ENCODE data around the gene DPYD. TPM values are rescaled to one million over a fixed set of nuclear protein-coding genes. Genes with fewer than 3 reads are reported as not detected.

The DPYD gene
- total RNA-seq, 1 experiment from 2014 or later: 12.8 TPM

- Histone ChIP-seq H3K4me3 (ENCODE audit: low read length) (no peak overlapping the region), H3K79me2 (ENCODE audit: low read length) (no peaks in the 10 kb centered on the region), H3K36me3 (ENCODE audit: low read depth, low read length) (peaks cover 3% of the 10 kb centered on the region; the same call in 1 of the 2 replicates), H4K20me1 (ENCODE audit: low read length) (no peaks in the 10 kb centered on the region), H3K27ac (ENCODE audit: low read length) (no peak overlapping the region), H3K27me3 (ENCODE audit: low read length) (no peaks in the 10 kb centered on the region), H3K4me1 (ENCODE audit: insufficient read depth, low read length) (peaks cover 5% of the 10 kb centered on the region), H2AFZ (ENCODE audit: low read length) (no peak overlapping the region), H3K9me3 (ENCODE audit: low read length) (no peaks in the 10 kb centered on the region), H3K9me2 (replicated peaks; ENCODE audit: low read length) (no peaks in the 10 kb centered on the region), H3K9ac (ENCODE audit: low read length) (no peak overlapping the region), H3K4me2 (ENCODE audit: low read length) (no peak overlapping the region), H3F3A (ENCODE audit: low read length, unreplicated experiment) (no peaks in the 10 kb centered on the region)
- CTCF ChIA-PET: no interaction called here
- BruUV-seq (replicated peaks): no TSS peak
- POLR2A ChIA-PET (ENCODE audit: unreplicated experiment): no interaction called here
- DNase-seq (no peak), ATAC-seq (no peak)
- no peak for TF ChIP-seq CTCF (conservative IDR thresholded peaks at IDR 0.05; ENCODE audit: low read depth, low read length)
- TF ChIP-seq EZH2 (IDR thresholded peaks at IDR 0.05; ENCODE audit: low read length, unreplicated experiment): no peak
- TF ChIP-seq EZH2phosphoT487 (IDR thresholded peaks at IDR 0.05; ENCODE audit: borderline replicate concordance, low read length): no peak
- intact Hi-C loops (cut with micrococcal nuclease): no loop called here
Measured at GRCh38 chr1:97844552-97845089, 76.2 kb downstream of the DPYD start.

- peaks cover 3% of the 10 kb centered on the region; the same call in 1 of the 2 replicates for H3K36me3 ChIP-seq (ENCODE audit: low read depth, low read length)
- no peaks in the 10 kb centered on the region for H3K27me3 ChIP-seq (ENCODE audit: low read length)
- no peaks in the 10 kb centered on the region for H3K79me2 ChIP-seq (ENCODE audit: low read length)
- H2AFZ ChIP-seq (ENCODE audit: low read length): no peak overlapping the region
- DNase-seq (no peak), ATAC-seq (no peak)
- no peak for TF ChIP-seq CTCF (conservative IDR thresholded peaks at IDR 0.05; ENCODE audit: low read depth, low read length)
- no peak for TF ChIP-seq EZH2phosphoT487 (IDR thresholded peaks at IDR 0.05; ENCODE audit: borderline replicate concordance, low read length)
- TF ChIP-seq EZH2 (IDR thresholded peaks at IDR 0.05; ENCODE audit: low read length, unreplicated experiment): no peak
- no peak overlapping the region for H3K4me3 ChIP-seq (ENCODE audit: low read length)
- no peaks in the 10 kb centered on the region for H4K20me1 ChIP-seq (ENCODE audit: low read length)
- no peak overlapping the region for H3K4me2 ChIP-seq (ENCODE audit: low read length)
- no peaks in the 10 kb centered on the region for H3F3A ChIP-seq (ENCODE audit: low read length, unreplicated experiment)
- no peaks in the 10 kb centered on the region for H3K9me2 ChIP-seq (replicated peaks; ENCODE audit: low read length)
- H3K9me3 ChIP-seq (ENCODE audit: low read length): no peaks in the 10 kb centered on the region
- no peaks in the 10 kb centered on the region for H3K4me1 ChIP-seq (ENCODE audit: insufficient read depth, low read length)
- CTCF ChIA-PET: no interaction called here
- BruUV-seq (replicated peaks): no TSS peak
- POLR2A ChIA-PET (ENCODE audit: unreplicated experiment): no interaction called here
- H3K9ac ChIP-seq (ENCODE audit: low read length): no peak overlapping the region
- intact Hi-C loops (cut with micrococcal nuclease): no loop called here
- no peak overlapping the region for H3K27ac ChIP-seq (ENCODE audit: low read length)
Measured at GRCh38 chr1:97841338-97841737, 79.5 kb downstream of the DPYD start.

DNA sequence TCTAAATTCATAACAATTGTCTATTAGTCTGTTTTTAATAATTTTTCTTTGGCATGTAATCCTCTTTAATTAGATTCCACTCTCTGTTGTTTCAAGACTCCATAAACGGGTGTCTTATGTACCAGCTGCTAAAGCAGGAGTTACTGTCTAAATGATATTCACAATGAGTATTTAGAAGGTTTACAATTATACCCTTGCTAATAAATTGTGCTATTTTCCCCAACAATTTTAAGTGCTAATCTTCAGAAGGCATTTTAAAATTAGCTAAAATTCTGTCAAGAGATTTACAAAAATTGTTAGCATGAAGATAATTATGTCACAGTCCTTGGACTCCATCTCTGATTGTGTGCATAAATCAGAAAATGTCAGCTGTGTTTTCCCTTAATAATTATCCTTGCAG lies 83.7 kb downstream of the DPYD start:
- ChIA-PET POLR2A (ENCODE audit: unreplicated experiment) (no interaction called here), CTCF (no interaction called here)
- no peak for DNase-seq
- Histone ChIP-seq H3K36me3 (ENCODE audit: low read depth, low read length) (no peaks in the 10 kb centered on the region), H3K79me2 (ENCODE audit: low read length) (no peaks in the 10 kb centered on the region), H3K9me2 (replicated peaks; ENCODE audit: low read length) (no peaks in the 10 kb centered on the region), H3K27ac (ENCODE audit: low read length) (no peak overlapping the region), H3K4me2 (ENCODE audit: low read length) (no peak overlapping the region), H3K9me3 (ENCODE audit: low read length) (no peaks in the 10 kb centered on the region), H3F3A (ENCODE audit: low read length, unreplicated experiment) (no peaks in the 10 kb centered on the region), H3K27me3 (ENCODE audit: low read length) (no peaks in the 10 kb centered on the region), H3K9ac (ENCODE audit: low read length) (no peak overlapping the region), H3K4me1 (ENCODE audit: insufficient read depth, low read length) (no peaks in the 10 kb centered on the region), H4K20me1 (ENCODE audit: low read length) (no peaks in the 10 kb centered on the region), H3K4me3 (ENCODE audit: low read length) (no peak overlapping the region), H2AFZ (ENCODE audit: low read length) (no peak overlapping the region)
- intact Hi-C loops (cut with micrococcal nuclease): no loop called here
- no peak for ATAC-seq
- TF ChIP-seq CTCF (conservative IDR thresholded peaks at IDR 0.05; ENCODE audit: low read depth, low read length): no peak
- TF ChIP-seq EZH2 (IDR thresholded peaks at IDR 0.05; ENCODE audit: low read length, unreplicated experiment): no peak
- no peak for TF ChIP-seq EZH2phosphoT487 (IDR thresholded peaks at IDR 0.05; ENCODE audit: borderline replicate concordance, low read length)
- no TSS peak for BruUV-seq (replicated peaks)

Measured in PC-3 (cell line).